ENCODE results near the gene EML6.

GRCh38 chr2:54904836-54905235 lies 181.4 kb downstream of the EML6 start:
- no peak for TF ChIP-seq CTCF (IDR thresholded peaks at IDR 0.05)
- no peak for TF ChIP-seq POLR2A (IDR thresholded peaks at IDR 0.05)
- no peak for TF ChIP-seq POLR2AphosphoS5 (IDR thresholded peaks at IDR 0.05)

Measured in gastroesophageal sphincter (tissue), 3 donors.